A549 (cell line): ENCODE measurements around the gene SYCP2. TPM values are rescaled to one million over a fixed set of nuclear protein-coding genes. Genes with fewer than 3 reads are reported as not detected.

Experiments used
- ATAC-seq, 2 experiments: fragments of 200-7000 bp in 1 of 2; fragments of >200 bp in 1 of 2; cut with Nextera tagmentation in 1 of 2; cut with Tn5 transposase in 1 of 2; 3 replicates each; pipeline versions ENCODE4 v1.8.0 to v1.9.1; 2018 to 2020; ENCODE audit warnings: mild to moderate bottlenecking in 1 of 2, moderate library complexity in 1 of 2
- CTCF ChIA-PET: fragments of 300-600 bp; sonication (Branson Sonifier 250); formaldehyde crosslinking; extraction: SDS; loops from one replicate; lab custom pipeline; 2021; ENCODE audit warnings: antibody characterized with exemption, inconsistent platforms; lab: Yijun Ruan, JAX
- POLR2A ChIA-PET: fragments of 350-600 bp; formaldehyde crosslinking; extraction: SDS; loops from one replicate; lab custom pipeline; 2021; ENCODE audit warnings: antibody characterized with exemption, inconsistent platforms; lab: Yijun Ruan, JAX
- DNase-seq, 2 experiments: peaks; one replicate each; pipeline versions ENCODE4 v3.0.0 to v3.0.0-alpha.2; 2011 to 2016; ENCODE audit warnings: low read depth in 1 of 2, low spot score in 1 of 2
- FAIRE-seq: peaks from 2 replicates; lab custom pipeline; 2011; peaks lifted over from hg19 to GRCh38; lab: Jason Lieb, UNC
- H3K27ac ChIP-seq, 2 experiments: fragments of >200 bp; sonication (Bioruptor Twin); formaldehyde crosslinking; 3 replicates each; pipeline ENCODE4 v1.5.1; 2016 to 2017
- H3K4me1 ChIP-seq: fragments of >200 bp; sonication (Bioruptor Twin); formaldehyde crosslinking; 3 replicates; pipeline ENCODE4 v1.6.1; 2016
- H3K4me2 ChIP-seq: fragments of >200 bp; sonication (Bioruptor Twin); formaldehyde crosslinking; 3 replicates; pipeline ENCODE4 v1.6.1; 2016
- H3K4me3 ChIP-seq: fragments of >200 bp; sonication (Bioruptor Twin); formaldehyde crosslinking; 3 replicates; pipeline ENCODE4 v1.5.1; 2016
- H3K9me3 ChIP-seq: fragments of >200 bp; sonication (Bioruptor Twin); formaldehyde crosslinking; 3 replicates; pipeline ENCODE4 v1.6.1; 2016
- ATOH8 ChIP-seq: fragments of 250-450 bp; sonication (Bioruptor Pico); IDR thresholded peaks from 2 replicates; pipeline ENCODE4 v1.5.0; 2020; ENCODE audit warnings: low read depth, mild to moderate bottlenecking, moderate library complexity
- BHLHE40 ChIP-seq: IDR thresholded peaks from 2 replicates; pipeline ENCODE4 v1.6.1; 2012; ENCODE audit warnings: low read depth, low read length, inconsistent platforms
- CBX2 ChIP-seq: fragments of 200-600 bp; sonication (generic); IDR thresholded peaks from 2 replicates; pipeline ENCODE4 v1.6.1; 2016; ENCODE audit warnings: low read depth, mild to moderate bottlenecking, borderline replicate concordance
- CBX8 ChIP-seq: fragments of 200-600 bp; sonication (generic); IDR thresholded peaks from 2 replicates; pipeline ENCODE4 v1.6.1; 2016
- CTCF ChIP-seq: fragments of >200 bp; sonication (Bioruptor Twin); formaldehyde crosslinking; IDR thresholded peaks from 3 replicates; pipeline ENCODE4 v1.5.1; 2016
- EHMT2 ChIP-seq: fragments of 200-600 bp; sonication (generic); IDR thresholded peaks from 2 replicates; pipeline ENCODE4 v1.6.1; 2016; ENCODE audit warnings: antibody characterized with exemption, low read depth, mild to moderate bottlenecking, moderate library complexity
- ESRRA ChIP-seq: fragments of 150-350 bp; IDR thresholded peaks from 2 replicates; pipeline ENCODE4 v1.6.1; 2014; ENCODE audit warnings: mild to moderate bottlenecking, low read length, borderline replicate concordance
- GATA3 ChIP-seq: IDR thresholded peaks from 2 replicates; pipeline ENCODE4 v1.6.1; 2012; ENCODE audit warnings: borderline replicate concordance
- HDAC2 ChIP-seq: fragments of 200-600 bp; sonication (generic); IDR thresholded peaks from 2 replicates; pipeline ENCODE4 v1.6.1; 2016
- HOXB13 ChIP-seq: fragments of 250-450 bp; sonication (Bioruptor Pico); IDR thresholded peaks from 2 replicates; pipeline ENCODE4 v1.5.0; 2020; ENCODE audit warnings: low read depth, mild to moderate bottlenecking, moderate library complexity
- HOXB5 ChIP-seq: fragments of 250-450 bp; sonication (Bioruptor Pico); IDR thresholded peaks from 2 replicates; pipeline ENCODE4 v1.5.0; 2020; ENCODE audit warnings: mild to moderate bottlenecking, moderate library complexity
- JUNB ChIP-seq: fragments of >200 bp; sonication (Bioruptor Twin); formaldehyde crosslinking; IDR thresholded peaks from 2 replicates; pipeline ENCODE4 v1.6.1; 2016
- KDM5A ChIP-seq: fragments of 200-600 bp; sonication (generic); IDR thresholded peaks from 2 replicates; pipeline ENCODE4 v1.6.1; 2016; ENCODE audit warnings: antibody characterized with exemption, mild to moderate bottlenecking
- MAFK ChIP-seq: fragments of 450-650 bp; IDR thresholded peaks from 2 replicates; pipeline ENCODE4 v1.6.1; 2014; ENCODE audit not compliant: partially characterized antibody
- MAZ ChIP-seq: fragments of 150-350 bp; IDR thresholded peaks from 2 replicates; pipeline ENCODE4 v1.6.1; 2014; ENCODE audit warnings: antibody characterized with exemption, low read depth, low read length, borderline replicate concordance
- NFE2L2 ChIP-seq: fragments of 150-350 bp; conservative IDR thresholded peaks from 2 replicates; pipeline ENCODE4 v1.6.1; 2014; ENCODE audit warnings: low read length
- RARB ChIP-seq: fragments of 250-450 bp; sonication (Bioruptor Pico); IDR thresholded peaks from 2 replicates; pipeline ENCODE4 v1.8.0; 2021; ENCODE audit warnings: mild to moderate bottlenecking, moderate library complexity
- REST ChIP-seq: fragments of 200-600 bp; sonication (generic); IDR thresholded peaks from 2 replicates; pipeline ENCODE4 v1.6.1; 2016; ENCODE audit warnings: antibody characterized with exemption, mild to moderate bottlenecking, moderate library complexity
- SMC3 ChIP-seq: fragments of >200 bp; sonication (Bioruptor Twin); formaldehyde crosslinking; IDR thresholded peaks from 3 replicates; pipeline ENCODE4 v1.6.1; 2018; ENCODE audit warnings: inconsistent platforms
- TFCP2L1 ChIP-seq: fragments of 250-450 bp; sonication (Bioruptor Pico); IDR thresholded peaks from 2 replicates; pipeline ENCODE4 v1.5.0; 2021; ENCODE audit warnings: mild to moderate bottlenecking
- TP53 ChIP-seq: fragments of 250-450 bp; sonication (Bioruptor Pico); IDR thresholded peaks from 2 replicates; pipeline ENCODE4 v1.5.0; 2021; ENCODE audit warnings: mild to moderate bottlenecking, moderate library complexity
- ZFP36 ChIP-seq: fragments of 450-650 bp; IDR thresholded peaks from 2 replicates; pipeline ENCODE4 v1.6.1; 2014; ENCODE audit warnings: borderline replicate concordance; ENCODE audit not compliant: partially characterized antibody
- WGBS: methylation state at CpG from one replicate; pipeline ENCODE4 v1.1.6; 2017; ENCODE audit errors: missing lambda C conversion rate; 5-methylcytosine and 5-hydroxymethylcytosine counted together
- polyA plus RNA-seq, 4 experiments: library from polyadenylated mRNA; depleted of rRNA in 3 of 4; stranded (reverse); fragments of >200 nt; fragmentation: RNase III in 1 of 4; extraction: RNeasy Plus Mini Kit Qiagen cat#74134 plus additional on column Dnase treatment in 1 of 4; gene quantifications; 2 replicates in 3 of 4; 3 replicates in 1 of 4; pipeline ENCODE4 v1.2.3, GENCODE V29; 2011 to 2017

SYCP2 gene
- polyA plus RNA-seq, 2 of the 4 experiments (the other 2 are of a cell fraction), result 0.52 to 2.1 TPM

GRCh38 chr20:59888050-59888449 is 45.4 kb downstream of the SYCP2 start:
- no peaks in the 10 kb centered on the region for H3K9me3 ChIP-seq
- no peak for FAIRE-seq
- ChIA-PET POLR2A (no interaction called here), CTCF (no interaction called here)
- no peaks in the 10 kb centered on the region for H3K4me1 ChIP-seq
- TF ChIP-seq ESRRA, result no peak
- no peak for TF ChIP-seq GATA3
- peak; percentile 98 for TF ChIP-seq MAFK
- no peak for TF ChIP-seq CBX2
- TF ChIP-seq ATOH8 (CRISPR knock-in tag), result no peak
- no peak for TF ChIP-seq EHMT2
- no peak for TF ChIP-seq JUNB
- no peak overlapping the region for H3K4me2 ChIP-seq
- no peak overlapping the region for H3K27ac ChIP-seq
- 84% methylated on average over 1 of the region's 1 CpG for WGBS
- no peak for ATAC-seq
- no peak for DNase-seq
- no peak overlapping the region for H3K4me3 ChIP-seq

- ATAC-seq (no peak), DNase-seq (no peak), FAIRE-seq (peak; percentile 7)
- Histone ChIP-seq H3K4me2 (no peak overlapping the region), H3K9me3 (no peaks in the 10 kb centered on the region), H3K4me3 (no peak overlapping the region), H3K4me1 (no peaks in the 10 kb centered on the region), H3K27ac (no peak overlapping the region)
- 57% methylated on average over 3 of the region's 3 CpGs for WGBS
- CTCF ChIA-PET, result no interaction called here
- no peak for TF ChIP-seq SMC3
- no peak for TF ChIP-seq TFCP2L1
- TF ChIP-seq HOXB5 (CRISPR knock-in tag), result no peak
- TF ChIP-seq BHLHE40, result no peak
- TF ChIP-seq, all 56 proteins: peak for 0
- POLR2A ChIA-PET, result no interaction called here
These were observed 48.9 kb downstream of the SYCP2 start for GRCh38 chr20:59884494-59884893.

- H3K27ac ChIP-seq, result no peak overlapping the region
- POLR2A ChIA-PET, result no interaction called here
- no peak overlapping the region for H3K4me3 ChIP-seq
- ATAC-seq, result no peak
- TF ChIP-seq TP53 (CRISPR knock-in tag) (no peak), CBX2 (no peak), HDAC2 (no peak), MAFK (no peak), CTCF (no peak), MAZ (no peak), ATOH8 (CRISPR knock-in tag) (no peak), REST (no peak), ZFP36 (no peak), HOXB13 (no peak), KDM5A (no peak), NFE2L2 (no peak), CBX8 (no peak), RARB (CRISPR knock-in tag) (no peak)
- no peaks in the 10 kb centered on the region for H3K4me1 ChIP-seq
- DNase-seq, result no peak
- H3K9me3 ChIP-seq, result no peaks in the 10 kb centered on the region
- CTCF ChIA-PET, result interaction anchor here (0.6 to 1.2 kb wide), 2 partner anchors 30 to 847 kb away, joined by 3 read pairs; no protein-coding TSS in a partner anchor
- FAIRE-seq, result no peak
- WGBS, result 70% methylated on average over 1 of the region's 1 CpG
- no peak overlapping the region for H3K4me2 ChIP-seq
These were observed 53.2 kb downstream of the SYCP2 start for GRCh38 chr20:59880198-59880597.
